ENCODE data around the gene SCYGR8. TPM values are rescaled to one million over a fixed set of nuclear protein-coding genes. Genes with fewer than 3 reads are reported as not detected.
A peak's percentile ranks its signal among the peaks of the same experiment; 100 is the strongest.
"Not testable (repeated sequence)": the region's sequence is repeated elsewhere in the genome, so short reads cannot be mapped to it uniquely, and the experiment has no call there.

Gene SCYGR8, protein sequence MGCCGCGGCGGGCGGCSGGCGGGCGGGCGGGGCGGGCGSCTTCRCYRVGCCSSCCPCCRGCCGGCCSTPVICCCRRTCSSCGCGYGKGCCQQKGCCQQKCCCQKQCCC
- total RNA-seq: not detected in 2 replicates

DNA sequence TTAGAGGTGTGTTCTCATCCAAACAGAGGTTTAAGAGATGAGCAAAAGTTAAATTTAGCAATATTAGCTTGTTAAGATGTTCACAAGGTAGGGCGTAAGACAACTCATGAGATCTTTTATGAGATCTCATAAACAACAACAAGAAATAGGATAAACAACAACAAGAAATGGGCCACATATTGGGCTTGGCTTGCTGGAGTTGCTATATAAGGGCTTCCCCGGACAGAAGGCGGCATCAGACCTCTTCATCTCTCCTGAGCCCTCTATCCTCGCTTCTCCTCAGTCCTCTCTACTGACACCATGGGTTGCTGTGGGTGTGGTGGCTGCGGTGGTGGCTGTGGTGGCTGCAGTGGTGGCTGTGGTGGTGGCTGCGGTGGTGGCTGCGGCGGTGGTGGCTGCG lies at the start of gene SCYGR8:
TSS of gene SCYGR8 (plus strand) at position 301 of the 400 bp plus-strand sequence. CDS start at position 301, 0 bp downstream.
- DNase-seq (ENCODE audit: low read depth in 2 of 2): no peak

DNA sequence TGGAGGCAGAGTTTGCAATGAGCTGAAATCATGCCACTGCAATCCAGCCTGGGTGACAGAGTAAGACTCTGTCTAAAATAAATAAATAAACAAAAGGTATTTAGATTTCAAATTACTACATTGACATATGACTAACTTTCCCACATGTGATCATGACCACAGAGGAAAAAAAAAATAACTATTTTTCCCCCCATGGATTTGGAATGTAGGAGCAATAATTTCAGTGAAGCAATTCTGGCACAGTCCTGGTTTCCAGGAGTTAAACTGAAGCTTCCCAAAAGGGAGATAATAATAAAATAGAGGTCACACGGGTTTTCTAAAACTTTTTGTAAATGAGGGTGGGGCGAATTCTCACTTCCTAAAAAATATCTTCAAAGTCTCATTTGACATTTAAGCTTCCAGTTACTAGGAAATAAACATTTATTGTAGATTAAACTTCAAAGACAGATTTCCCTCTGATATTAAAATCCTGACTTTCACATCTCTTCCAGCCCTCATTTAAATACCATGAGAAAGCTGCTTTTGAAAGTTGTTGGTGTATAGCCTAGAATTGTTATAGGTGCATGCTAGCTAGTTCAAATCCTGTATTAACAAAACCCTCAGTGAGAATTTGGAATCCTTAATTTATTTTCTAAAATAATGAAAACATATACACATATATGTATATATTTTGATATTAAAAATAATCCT lies 48.6 kb upstream of the SCYGR8 start:
- DNase-seq (ENCODE audit: low read depth in 2 of 2): no peak

DNA sequence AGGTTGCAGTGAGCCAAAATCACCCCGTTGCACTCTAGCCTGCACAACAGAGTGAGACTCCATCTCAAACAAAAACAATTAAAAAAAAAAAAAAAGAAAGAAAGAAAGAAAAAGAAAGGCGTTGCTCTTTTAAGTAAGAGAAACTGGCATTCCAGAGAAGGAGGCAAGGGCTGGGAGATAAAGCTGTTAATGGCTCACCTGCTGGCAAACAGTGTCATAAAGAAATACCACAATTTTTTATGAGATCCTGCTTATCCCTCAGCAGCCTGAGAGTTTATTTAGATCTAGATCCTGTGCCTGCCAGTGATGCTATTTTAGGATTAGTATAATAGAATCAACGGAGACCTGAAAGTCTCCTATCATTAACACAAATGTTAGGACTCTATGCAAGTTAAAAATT lies 44.1 kb upstream of the SCYGR8 start:
- DNase-seq (ENCODE audit: low read depth in 2 of 2): no peak

DNA sequence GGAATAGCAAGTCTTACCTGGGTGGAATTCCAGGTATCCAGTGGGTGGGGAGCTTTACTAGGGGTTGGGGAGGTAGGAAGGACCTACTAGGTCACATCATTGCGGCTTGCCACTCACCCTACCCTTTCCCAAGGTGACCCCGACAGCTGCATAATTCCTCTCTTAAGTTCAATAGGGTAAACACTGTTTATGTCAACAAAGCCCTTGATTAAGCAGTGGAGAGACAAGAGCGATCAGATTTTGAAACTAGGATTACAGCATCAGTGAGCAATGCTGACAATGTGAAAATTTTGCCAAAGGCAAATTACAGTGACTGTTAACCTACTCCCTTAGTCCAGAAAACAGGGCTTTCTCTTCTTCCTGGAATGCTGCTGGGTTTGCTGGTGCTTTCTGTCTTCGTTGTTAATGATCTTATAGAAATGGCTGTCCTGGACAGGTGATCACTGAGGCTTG lies 42.4 kb upstream of the SCYGR8 start:
- no peak for DNase-seq (ENCODE audit: low read depth in 2 of 2)

DNA sequence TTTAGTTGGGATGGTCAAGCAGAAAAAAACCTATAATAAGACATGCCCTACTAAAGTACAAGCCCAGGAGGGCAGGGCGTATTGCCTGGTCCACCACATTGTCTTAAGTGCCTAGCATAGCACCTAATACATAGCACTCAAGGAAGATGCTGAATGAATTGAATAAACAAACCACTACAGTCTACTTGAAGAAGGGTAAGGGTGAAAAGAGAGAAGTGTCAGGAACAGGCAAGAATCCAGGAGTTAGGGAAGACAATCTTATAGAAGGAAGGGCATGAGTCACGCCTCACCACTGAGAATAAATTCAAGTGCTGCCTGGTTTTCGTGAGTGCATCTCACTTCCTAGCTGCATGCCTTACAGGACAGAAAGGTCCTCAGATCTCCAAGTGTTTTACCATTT lies 41.7 kb upstream of the SCYGR8 start:
- DNase-seq (ENCODE audit: low read depth in 2 of 2): no peak

DNA sequence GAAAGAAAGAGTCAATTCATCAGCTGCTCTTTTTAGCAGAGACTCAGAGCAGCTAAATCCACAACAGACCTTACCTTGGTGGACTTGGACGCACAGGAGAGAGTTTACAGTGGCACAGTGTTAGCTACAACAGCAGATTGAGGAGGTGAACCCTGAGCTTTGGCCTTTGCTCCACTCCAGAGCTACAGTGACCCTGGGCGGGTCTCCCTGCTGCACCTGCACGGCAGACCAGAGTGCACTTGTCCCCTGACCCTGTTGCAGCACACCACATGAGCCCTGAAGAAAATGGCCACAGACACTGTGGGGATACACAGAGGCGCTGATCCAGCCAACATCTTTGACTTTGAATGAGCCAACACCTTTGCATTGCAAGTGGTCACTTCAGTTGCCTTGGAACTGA lies 38.8 kb upstream of the SCYGR8 start:
- no peak for DNase-seq (ENCODE audit: low read depth in 2 of 2)

DNA sequence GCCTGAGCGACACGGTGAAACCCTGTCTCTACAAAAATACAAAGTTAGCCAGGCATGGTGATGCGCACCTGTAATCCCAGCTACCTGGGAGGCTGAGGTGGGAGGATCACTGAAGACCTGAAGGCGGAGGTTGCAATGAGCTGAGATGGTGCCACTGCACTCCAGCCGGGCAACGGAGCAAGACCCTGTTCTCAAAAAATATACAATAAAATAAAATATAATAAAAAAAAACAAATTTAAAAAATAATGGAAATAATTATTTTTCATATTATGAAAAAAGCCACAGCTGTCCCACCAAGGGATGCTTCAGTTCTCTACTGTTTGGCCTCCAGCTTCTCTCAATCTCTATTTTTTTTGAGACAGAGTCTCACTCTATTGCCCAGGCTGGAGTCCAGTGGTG lies 38.3 kb upstream of the SCYGR8 start:
- DNase-seq (ENCODE audit: low read depth in 2 of 2): no peak

DNA sequence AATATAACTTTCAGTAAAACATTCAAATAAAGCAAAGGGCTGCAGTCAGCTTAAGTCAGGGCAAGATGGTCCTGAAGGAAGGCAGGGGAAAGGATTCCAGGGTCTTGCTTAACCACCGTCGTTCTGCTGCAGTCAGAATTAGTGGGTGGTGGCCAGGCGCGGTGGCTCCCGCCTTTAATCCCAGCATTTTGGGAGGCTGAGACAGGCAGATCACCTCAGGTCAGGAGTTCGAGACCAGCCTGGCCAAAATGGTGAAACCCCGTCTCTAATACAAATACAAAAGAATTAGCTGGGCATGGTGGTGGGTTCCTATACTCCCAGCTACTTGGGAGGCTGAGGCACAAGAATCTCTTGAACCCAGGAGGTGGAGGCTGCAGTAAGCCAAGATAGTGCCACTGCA lies 34.7 kb upstream of the SCYGR8 start:
- DNase-seq (ENCODE audit: low read depth in 2 of 2): no peak

DNA sequence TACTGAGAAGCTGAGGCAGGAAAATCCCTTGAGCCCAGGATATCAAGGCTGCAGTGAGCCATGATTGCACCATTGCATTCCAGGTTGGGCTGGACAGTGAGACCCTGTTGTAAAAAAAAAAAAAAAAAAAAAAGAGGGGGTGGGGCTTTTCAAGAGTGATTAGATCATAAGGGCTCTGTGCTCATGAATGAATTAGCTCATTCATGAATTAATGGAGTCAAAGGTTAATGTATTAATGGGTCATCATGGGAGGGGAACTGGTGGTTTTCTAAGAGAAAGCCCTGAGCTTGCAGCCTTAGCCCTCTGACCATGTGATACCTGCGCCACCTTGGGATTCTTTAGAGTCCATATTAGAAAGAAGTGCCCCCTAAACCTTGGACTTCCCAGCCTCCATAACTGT lies 32.4 kb upstream of the SCYGR8 start:
- no peak for DNase-seq (ENCODE audit: low read depth in 2 of 2)

DNA sequence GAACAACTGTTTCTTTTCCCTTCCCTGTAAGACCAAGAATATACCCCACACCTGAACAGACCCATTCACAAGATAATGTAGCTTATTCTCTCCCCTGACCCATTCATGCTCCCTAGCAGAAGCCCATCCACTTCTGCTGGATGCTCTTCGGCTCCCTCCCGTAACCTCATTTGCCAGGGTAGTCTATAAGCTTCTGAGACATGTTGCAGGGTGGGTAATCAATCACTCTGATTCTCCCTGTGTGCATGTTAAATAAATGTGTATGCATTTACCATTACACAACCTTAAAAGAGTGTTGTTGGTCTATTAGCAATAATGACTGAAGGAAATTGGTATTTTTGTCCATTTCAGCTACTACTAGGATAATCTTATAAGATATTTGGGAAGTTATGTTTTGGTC lies 29.2 kb upstream of the SCYGR8 start:
- no peak for DNase-seq (ENCODE audit: low read depth in 2 of 2)

DNA sequence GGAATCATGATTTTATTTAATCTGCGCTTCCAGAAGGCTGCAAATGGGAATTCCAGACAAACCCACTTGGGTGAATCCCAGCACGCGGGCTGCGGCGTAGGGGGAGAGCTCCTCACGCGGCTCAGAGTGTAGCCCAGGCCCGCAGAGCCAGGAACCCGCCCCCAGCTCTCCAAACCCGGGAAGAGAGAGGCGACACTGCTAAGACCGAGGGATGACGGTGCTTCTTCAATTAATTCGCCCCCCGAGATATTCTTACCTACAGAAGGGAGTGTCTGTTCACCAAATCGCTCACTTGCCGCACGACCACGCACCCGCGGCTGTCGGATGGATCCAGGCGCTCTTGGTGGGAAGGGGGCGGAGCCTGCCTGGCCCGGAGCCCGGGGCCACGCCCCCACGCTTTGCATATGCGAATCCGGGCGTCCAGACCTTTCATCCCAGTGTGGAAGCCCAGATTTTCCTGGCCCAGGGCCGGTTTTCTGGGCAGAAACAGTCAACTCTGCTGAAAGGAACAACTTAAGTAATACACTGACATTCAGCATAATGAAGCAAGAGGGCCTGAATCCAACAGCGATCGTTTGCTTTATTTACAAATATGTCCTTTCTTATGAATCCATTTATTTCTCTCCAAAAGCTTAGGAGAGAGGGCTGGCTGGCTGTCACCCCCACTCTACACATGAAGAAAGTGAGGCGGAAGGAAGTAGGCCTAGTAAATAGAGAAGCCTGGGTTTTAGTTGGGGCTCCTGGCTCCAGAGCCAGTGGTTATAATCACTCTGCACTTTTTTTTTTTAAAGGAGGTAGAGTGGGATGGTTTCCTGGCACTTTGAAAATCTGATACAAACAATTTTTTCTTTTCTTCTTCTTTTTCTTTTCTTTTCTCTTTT lies 27.8 kb upstream of the SCYGR8 start, which contains the start of gene SLC19A3:
TSS of gene SLC19A3 (minus strand) at position 342 of the 881 bp plus-strand sequence. CDS start 15,710 bp downstream, outside the sequence.
- peak; percentile 48 to 56 for DNase-seq (ENCODE audit: low read depth in 2 of 2)

DNA sequence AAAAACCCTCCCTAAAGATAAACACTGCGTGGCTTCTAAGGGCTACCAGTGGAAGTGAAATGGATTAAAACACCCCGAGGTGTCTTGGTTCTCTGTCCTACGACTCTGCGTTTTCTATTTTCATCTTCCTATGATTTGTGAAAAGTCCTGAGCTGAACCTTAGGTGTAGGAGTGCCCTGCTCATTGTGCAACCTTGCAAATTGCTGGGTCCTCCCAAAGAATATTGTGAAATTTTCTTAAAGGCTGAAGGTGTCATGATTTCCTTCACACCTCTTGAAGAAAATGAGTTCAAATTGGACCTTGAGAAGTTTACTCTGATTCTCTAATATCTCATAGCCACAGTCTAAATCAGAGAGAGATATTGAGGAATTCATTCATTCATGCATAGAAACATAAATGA lies 26.1 kb upstream of the SCYGR8 start:
- DNase-seq (ENCODE audit: low read depth in 2 of 2): no peak

DNA sequence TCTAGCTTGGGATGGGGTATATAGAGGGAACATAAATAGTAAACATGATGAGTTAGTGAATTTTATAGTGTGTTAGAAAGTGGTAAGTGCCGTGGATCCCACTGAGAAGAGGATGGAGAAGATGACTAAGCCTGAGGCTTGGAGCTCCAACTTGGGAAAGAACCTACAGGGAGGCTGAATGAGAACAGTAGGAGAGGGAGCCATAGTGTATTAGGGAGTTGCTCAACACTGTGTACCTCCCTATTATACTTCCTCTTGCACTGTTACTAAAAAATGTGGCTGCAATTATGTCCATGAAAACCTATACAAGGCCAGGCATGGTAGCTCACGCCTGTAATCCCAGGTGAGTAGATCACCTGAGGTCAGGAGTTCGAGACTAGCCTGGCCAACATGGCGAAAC lies 25.0 kb upstream of the SCYGR8 start:
- DNase-seq (ENCODE audit: low read depth in 2 of 2): no peak

DNA sequence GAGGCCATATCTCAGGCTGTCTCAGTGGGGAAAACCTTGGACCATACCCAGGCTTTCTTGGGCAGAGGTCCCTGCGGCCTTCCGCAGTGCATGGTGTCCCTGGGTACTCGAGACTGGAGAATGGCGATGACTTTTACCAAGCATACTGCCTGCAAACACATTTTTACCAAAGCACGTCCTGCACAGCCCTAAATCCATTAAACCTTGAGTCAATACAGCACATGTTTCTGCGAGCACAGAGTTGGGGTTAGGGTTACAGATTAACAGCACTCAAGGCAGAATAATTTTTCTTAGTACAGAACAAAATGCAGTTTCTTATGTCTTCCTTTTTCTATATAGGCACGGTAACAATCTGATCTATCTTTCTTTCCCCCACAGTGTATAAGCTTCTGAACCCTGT lies 22.9 kb upstream of the SCYGR8 start:
- DNase-seq (ENCODE audit: low read depth in 2 of 2): not testable (repeated sequence)

DNA sequence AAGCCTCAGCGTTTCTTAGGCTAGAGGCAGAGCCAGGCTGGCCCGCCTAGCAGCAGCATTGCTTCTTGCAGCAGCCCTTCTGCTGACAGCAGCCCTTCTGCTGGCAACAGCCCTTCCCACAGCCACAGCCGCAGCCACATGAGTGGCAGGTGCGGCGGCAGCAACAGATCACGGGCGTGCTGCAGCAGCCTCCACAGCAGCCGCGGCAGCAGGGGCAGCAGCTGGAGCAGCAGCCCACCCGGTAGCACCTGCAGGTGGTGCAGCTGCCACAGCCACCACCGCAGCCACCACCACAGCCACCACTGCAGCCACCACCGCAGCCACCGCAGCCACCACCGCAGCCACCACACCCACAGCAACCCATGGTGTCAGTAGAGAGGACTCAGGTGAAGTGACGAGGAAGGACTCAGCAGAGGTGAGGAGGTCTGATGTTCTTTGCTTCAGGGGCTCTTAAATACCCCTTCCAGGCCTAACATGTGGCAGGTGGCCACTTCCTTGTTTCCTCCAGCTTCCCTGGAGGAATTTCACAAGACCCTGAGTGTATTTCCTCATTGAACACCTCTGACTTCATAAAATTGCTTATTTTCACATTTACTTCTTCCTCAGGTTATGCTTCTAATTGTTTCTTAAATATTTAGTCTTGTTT lies 21.2 kb upstream of the SCYGR8 start, which contains the start of gene SCYGR6:
TSS of gene SCYGR6 (minus strand) at position 364 of the 646 bp plus-strand sequence. CDS start at position 364, 0 bp downstream.
- DNase-seq (ENCODE audit: low read depth in 2 of 2): no peak

DNA sequence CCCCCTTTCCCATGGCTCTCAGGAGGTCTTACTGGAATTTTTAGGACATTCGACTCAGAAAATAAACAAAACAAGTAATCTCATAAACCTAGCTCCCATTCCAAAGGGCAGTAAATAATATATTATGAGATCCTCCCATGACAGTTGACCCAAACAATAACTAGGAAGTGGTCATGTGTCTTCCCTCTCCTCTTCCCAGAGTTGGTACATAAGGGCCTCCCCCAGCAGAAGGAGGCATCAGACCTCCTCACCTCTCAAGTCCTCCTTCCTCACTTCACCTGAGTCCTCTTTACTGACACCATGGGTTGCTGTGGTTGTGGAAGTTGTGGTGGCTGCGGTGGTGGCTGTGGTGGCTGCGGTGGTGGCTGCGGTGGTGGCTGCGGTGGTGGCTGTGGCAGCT lies 17.7 kb upstream of the SCYGR8 start, which contains the start of gene SCYGR7:
TSS of gene SCYGR7 (plus strand) at position 301 of the 400 bp plus-strand sequence. CDS start at position 301, 0 bp downstream.
- DNase-seq (ENCODE audit: low read depth in 2 of 2): no peak

DNA sequence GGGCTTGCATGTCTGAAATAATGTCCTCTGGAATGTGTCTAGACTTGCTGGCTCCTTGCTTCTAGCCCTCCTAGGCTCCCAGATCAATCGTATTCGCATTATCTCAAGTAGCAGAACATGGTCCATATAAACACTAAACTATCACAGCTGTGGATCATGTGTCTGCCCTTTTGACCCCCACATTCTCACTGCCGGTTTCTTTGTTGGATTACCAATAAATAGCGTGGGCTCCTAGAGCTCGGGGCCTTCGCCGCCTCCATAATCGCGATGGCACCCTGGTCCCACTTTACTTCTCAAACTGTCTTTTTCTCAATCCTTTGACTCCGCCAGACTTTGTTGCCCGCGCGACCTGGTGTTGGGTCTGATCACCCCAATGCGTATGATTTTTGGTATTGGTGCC lies 6.3 kb upstream of the SCYGR8 start:
- no peak for DNase-seq (ENCODE audit: low read depth in 2 of 2)

DNA sequence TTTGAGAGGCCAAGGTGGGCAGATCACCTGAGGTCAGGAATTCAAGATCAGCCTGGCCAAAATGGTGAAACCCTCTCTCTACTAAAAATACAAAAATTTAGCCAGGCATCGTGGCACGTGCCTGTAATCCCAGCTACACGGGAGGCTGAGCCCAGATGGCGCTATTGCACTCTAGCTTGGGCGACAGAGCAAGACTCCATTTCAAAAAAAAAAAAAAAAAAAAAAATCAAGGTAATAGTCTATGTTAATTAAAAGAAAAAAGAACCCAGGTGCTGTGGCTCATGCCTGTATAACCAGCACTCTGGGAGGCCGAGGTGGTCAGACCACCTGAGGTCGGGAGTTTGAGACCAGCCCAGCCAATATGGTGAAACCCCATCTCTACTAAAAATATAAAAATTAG lies 5.0 kb upstream of the SCYGR8 start:
- DNase-seq (ENCODE audit: low read depth in 2 of 2): peak in 1 of 2 donors; percentile 5

DNA sequence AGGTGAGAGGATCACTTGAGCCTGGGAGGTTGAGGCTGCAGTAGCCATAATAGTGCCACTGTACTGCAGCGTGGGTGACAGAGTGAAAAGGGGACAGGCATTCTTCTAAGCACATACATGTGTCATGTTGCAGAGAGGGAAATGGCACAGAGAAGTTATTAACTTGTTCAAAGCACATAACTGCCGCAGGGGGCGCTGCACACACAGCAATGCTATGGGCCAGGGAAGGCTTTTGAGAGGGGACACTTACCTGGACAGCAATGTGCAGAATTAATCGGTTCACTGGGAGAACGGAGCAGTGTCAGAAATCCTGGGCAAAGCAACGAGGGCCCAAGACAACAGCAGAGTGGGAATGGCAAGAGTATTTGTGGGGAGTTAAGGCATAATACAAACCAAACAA lies 2.4 kb downstream of the SCYGR8 start:
- peak in 1 of 2 donors; percentile 7 for DNase-seq (ENCODE audit: low read depth in 2 of 2)

DNA sequence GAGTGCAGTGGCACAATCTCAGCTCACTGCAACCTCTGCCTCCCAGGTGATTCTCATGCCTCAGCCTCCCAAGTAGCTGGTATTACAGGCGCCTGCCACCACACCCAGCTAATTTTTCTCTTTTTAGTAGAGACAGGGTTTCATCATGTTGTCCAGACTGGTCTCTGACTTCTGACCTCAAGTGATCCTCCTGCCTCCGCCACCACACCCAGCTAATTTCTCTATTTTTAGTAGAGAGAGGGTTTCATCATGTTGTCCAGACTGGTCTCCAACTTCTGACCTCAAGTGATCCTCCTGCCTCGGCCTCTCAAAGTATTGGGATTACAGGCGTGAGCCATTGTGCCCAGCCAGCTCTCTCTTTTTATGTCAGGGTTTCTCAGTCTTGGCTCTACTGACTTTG lies 10.6 kb downstream of the SCYGR8 start:
- not testable (repeated sequence) for DNase-seq (ENCODE audit: low read depth in 2 of 2)

DNA sequence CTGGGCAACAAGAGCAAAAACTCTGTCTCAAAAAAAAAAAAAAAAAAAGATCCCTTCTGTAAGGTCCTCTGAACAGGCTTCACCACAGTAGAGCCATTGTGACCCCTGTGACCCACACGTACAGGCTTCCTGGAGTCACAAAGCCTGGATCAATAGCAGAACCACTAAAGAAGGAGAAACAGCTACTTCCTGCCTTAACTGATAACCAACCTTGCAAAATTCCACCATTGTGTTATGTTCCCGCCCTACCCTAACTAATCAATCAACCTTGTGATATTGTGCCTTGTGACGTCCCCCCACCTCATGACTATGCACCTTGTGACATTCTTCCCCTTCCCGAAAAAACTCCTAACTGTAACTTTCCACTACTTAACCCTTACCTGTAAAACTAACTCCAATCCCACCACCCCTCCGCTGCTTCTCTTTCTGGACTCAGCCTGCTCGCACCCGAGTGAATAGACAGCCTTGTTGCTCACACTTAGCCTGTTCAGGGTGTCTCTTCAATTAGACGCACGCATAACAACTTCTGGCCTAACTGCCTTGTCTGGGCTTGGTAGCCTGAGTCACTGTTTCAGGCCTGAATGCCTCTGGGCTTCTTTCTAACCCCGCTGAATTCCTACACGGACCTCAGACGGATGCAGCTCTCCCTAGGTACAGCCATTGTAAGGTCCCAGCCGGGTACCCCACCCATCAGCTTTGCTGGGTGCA lies 13.9 kb downstream of the SCYGR8 start:
- no peak for DNase-seq (ENCODE audit: low read depth in 2 of 2)
